Gastroesophageal sphincter (tissue), 4 donors: ENCODE data around the gene EFNA2. TPM values are rescaled to one million over a fixed set of nuclear protein-coding genes. Genes with fewer than 3 reads are reported as not detected.

Experiments
- ATAC-seq: fragments of 150-250 bp; one replicate; pipeline ENCODE4 v1.9.1; 2016; ENCODE audit warnings: mild to moderate bottlenecking, moderate library complexity
- H3K27ac ChIP-seq, 4 donors: fragments of 200-600 bp; sonication (generic) in 3 of 4; 1 replicate in 3 of 4; 2 replicates in 1 of 4; pipeline ENCODE4 v1.5.1; 2016 to 2019
- H3K27me3 ChIP-seq: fragments of 200-600 bp; sonication (generic); one replicate; pipeline ENCODE4 v1.5.1; 2019
- H3K36me3 ChIP-seq, 2 donors: fragments of 200-600 bp; sonication (generic); one replicate each; pipeline ENCODE4 v1.5.1; 2019; ENCODE audit warnings: control low read depth in 1 of 2
- H3K4me1 ChIP-seq, 3 donors: fragments of 200-600 bp; sonication (generic); 1 replicate in 2 of 3; 2 replicates in 1 of 3; pipeline ENCODE4 v1.5.1; 2016 to 2019; ENCODE audit warnings: control low read depth in 2 of 3
- H3K4me3 ChIP-seq, 2 donors: fragments of 200-600 bp; sonication (generic); one replicate each; pipeline ENCODE4 v1.5.1; 2019; ENCODE audit warnings: mild to moderate bottlenecking in 1 of 2, moderate library complexity in 1 of 2
- H3K9me3 ChIP-seq, 3 donors: fragments of 200-600 bp; sonication (generic); one replicate each; pipeline ENCODE4 v1.5.1; 2017 to 2019; ENCODE audit warnings: control low read depth in 2 of 3
- CTCF ChIP-seq, 4 experiments: fragments of 200-600 bp in 2 of 4; fragments of 450-650 bp in 2 of 4; sonication (generic) in 1 of 4; IDR thresholded peaks; one replicate each; pipeline ENCODE4 v1.5.1; 2017 to 2019; ENCODE audit warnings: antibody characterized with exemption in 4 of 4, mild to moderate bottlenecking in 2 of 4, moderate library complexity in 2 of 4
- EP300 ChIP-seq: sonication (generic); formaldehyde crosslinking; IDR thresholded peaks from one replicate; pipeline ENCODE4 v1.6.1; 2017; ENCODE audit warnings: antibody characterized with exemption, mild to moderate bottlenecking
- POLR2A ChIP-seq, 2 donors: fragments of 450-650 bp; IDR thresholded peaks; one replicate each; pipeline ENCODE4 v1.6.1; 2017; ENCODE audit warnings: antibody characterized with exemption in 2 of 2, mild to moderate bottlenecking in 2 of 2, moderate library complexity in 1 of 2
- POLR2AphosphoS5 ChIP-seq: sonication (generic); formaldehyde crosslinking; IDR thresholded peaks from one replicate; pipeline ENCODE4 v1.6.1; 2017; ENCODE audit warnings: antibody characterized with exemption
- WGBS, 2 donors: methylation state at CpG; one replicate each; pipeline ENCODE4 v1.1.5; 2018; ENCODE audit warnings: low coverage in 1 of 2; 5-methylcytosine and 5-hydroxymethylcytosine counted together
- total RNA-seq, 4 donors: library from RNA; depleted of rRNA; stranded (reverse); fragments of >200 nt; gene quantifications; one replicate each; pipeline ENCODE4 v1.1.0, GENCODE V29; 2016

The EFNA2 gene
- total RNA-seq, 4 donors from 2014 or later: not detected

- H3K4me1 ChIP-seq: peaks cover 0 to 96% (median 57%) of the 10 kb centered on the region in 3 donors
- H3K27ac ChIP-seq: peak overlapping the region; percentile 12 to 100 (median 100)
- TF ChIP-seq POLR2A (IDR thresholded peaks at IDR 0.05) (peak in 1 of 2 donors; percentile 8), POLR2AphosphoS5 (peak; percentile 17), EP300 (no peak), CTCF (IDR thresholded peaks at IDR 0.05) (no peak)
- H3K9me3 ChIP-seq: no peaks in the 10 kb centered on the region
- ATAC-seq: no peak
- H3K27me3 ChIP-seq: no peaks in the 10 kb centered on the region
- H3K4me3 ChIP-seq: peak overlapping the region in 1 of 2 donors; percentile 6
- H3K36me3 ChIP-seq: peaks cover 3 to 57% of the 10 kb centered on the region in 2 donors
- WGBS, 2 donors: 92% methylated on average over 2 of the region's 52 CpGs; no CpG with 5 or more reads in 1 of the 2 donors
Measured at GRCh38 chr19:1255186-1256161, 30.2 kb upstream of the EFNA2 start.

GRCh38 chr19:1256646-1257474, 28.8 kb upstream of the EFNA2 start:
- Histone ChIP-seq H3K4me1 (peaks cover 0 to 98% (median 62%) of the 10 kb centered on the region in 3 donors), H3K27ac (peak overlapping the region in 3 of 4 donors; percentile 55 to 100 (median 99)), H3K36me3 (peaks cover 3 to 50% of the 10 kb centered on the region in 2 donors), H3K4me3 (no peak overlapping the region), H3K27me3 (no peaks in the 10 kb centered on the region), H3K9me3 (no peaks in the 10 kb centered on the region)
- no peak for TF ChIP-seq EP300
- peak; percentile 14 for TF ChIP-seq POLR2AphosphoS5
- 75 to 85% methylated on average over 10 to 28 of the region's 46 CpGs for WGBS, 2 donors
- ATAC-seq: no peak

GRCh38 chr19:1257475-1258162, 28.1 kb upstream of the EFNA2 start:
- Histone ChIP-seq H3K36me3 (peaks cover 3 to 47% of the 10 kb centered on the region in 2 donors), H3K4me1 (peaks cover 4 to 99% (median 68%) of the 10 kb centered on the region in 3 donors)
- 43 to 100% methylated on average over 1 to 11 of the region's 23 CpGs for WGBS, 2 donors

GRCh38 chr19:1258163-1258492, 27.5 kb upstream of the EFNA2 start:
- no peak overlapping the region for H3K4me3 ChIP-seq
- 44 to 57% methylated on average over 4 to 7 of the region's 8 CpGs for WGBS, 2 donors
- no peaks in the 10 kb centered on the region for H3K9me3 ChIP-seq
- ATAC-seq: no peak
- H3K27me3 ChIP-seq: no peaks in the 10 kb centered on the region
- H3K4me1 ChIP-seq: peaks cover 4 to 99% (median 70%) of the 10 kb centered on the region in 3 donors
- H3K27ac ChIP-seq: peak overlapping the region in 3 of 4 donors; percentile 89 to 100 (median 99)
- peaks cover 3 to 47% of the 10 kb centered on the region in 2 donors for H3K36me3 ChIP-seq
- TF ChIP-seq CTCF (IDR thresholded peaks at IDR 0.05) (no peak), EP300 (no peak), POLR2AphosphoS5 (peak; percentile 3), POLR2A (IDR thresholded peaks at IDR 0.05) (no peak)

More at GRCh38 chr19:1257475-1258162, 28.1 kb upstream of the EFNA2 start:
- no peak for ATAC-seq
- no peaks in the 10 kb centered on the region for H3K9me3 ChIP-seq
- TF ChIP-seq CTCF (IDR thresholded peaks at IDR 0.05) (no peak), POLR2A (IDR thresholded peaks at IDR 0.05) (no peak), EP300 (no peak), POLR2AphosphoS5 (no peak)
- peak overlapping the region in 3 of 4 donors; percentile 89 to 100 (median 99) for H3K27ac ChIP-seq
- H3K27me3 ChIP-seq: no peaks in the 10 kb centered on the region
- no peak overlapping the region for H3K4me3 ChIP-seq
